Breast epithelium (tissue), 4 donors: ENCODE data around the gene SPTAN1. TPM values are rescaled to one million over a fixed set of nuclear protein-coding genes. Genes with fewer than 3 reads are reported as not detected.
"Not testable (repeated sequence)": the region's sequence is repeated elsewhere in the genome, so short reads cannot be mapped to it uniquely, and the experiment has no call there.

ENCODE experiments used
- DNase-seq, 2 donors: peaks; one replicate each; pipeline ENCODE4 v3.0.0-alpha.2; 2019; ENCODE audit warnings: low spot score in 2 of 2
- H3K27ac ChIP-seq, 2 donors: fragments of 200-600 bp; sonication (generic) in 1 of 2; one replicate each; pipeline ENCODE4 v1.5.1; 2016 to 2019; ENCODE audit warnings: mild to moderate bottlenecking in 1 of 2
- H3K27me3 ChIP-seq, 2 donors: fragments of 200-600 bp; sonication (generic) in 1 of 2; one replicate each; pipeline versions ENCODE4 v1.5.1 to v1.6.0; 2017 to 2019; ENCODE audit warnings: control low read depth in 1 of 2, mild to moderate bottlenecking in 1 of 2
- H3K36me3 ChIP-seq: fragments of 200-600 bp; one replicate; pipeline ENCODE4 v1.5.1; 2019
- H3K4me1 ChIP-seq, 2 donors: fragments of 200-600 bp; sonication (generic); one replicate each; pipeline ENCODE4 v1.5.1; 2016 to 2019; ENCODE audit warnings: control low read depth in 1 of 2
- H3K4me3 ChIP-seq, 3 donors: fragments of 200-600 bp; sonication (generic); 1 replicate in 2 of 3; 2 replicates in 1 of 3; pipeline ENCODE4 v1.5.1; 2016 to 2019; ENCODE audit warnings: mild to moderate bottlenecking in 3 of 3, moderate library complexity in 2 of 3
- H3K9me3 ChIP-seq, 2 donors: fragments of 200-600 bp; sonication (generic) in 1 of 2; one replicate each; pipeline ENCODE4 v1.5.1; 2016 to 2019; ENCODE audit warnings: control low read depth in 1 of 2
- POLR2A ChIP-seq: fragments of 450-650 bp; IDR thresholded peaks from one replicate; pipeline ENCODE4 v1.6.1; 2016; ENCODE audit warnings: antibody characterized with exemption, mild to moderate bottlenecking, moderate library complexity
- POLR2AphosphoS5 ChIP-seq, 3 donors: sonication (generic); formaldehyde crosslinking; IDR thresholded peaks; one replicate each; pipeline ENCODE4 v1.6.1; 2017; ENCODE audit warnings: antibody characterized with exemption in 3 of 3
- intact Hi-C: fragments of 100-400 bp; cut with DNase I; formaldehyde crosslinking; loops from one replicate; pipeline ENCODE4 v1.15.1; 2023; ENCODE audit warnings: low total_unique reads
- total RNA-seq, 3 donors: library from RNA; depleted of rRNA; stranded (reverse); fragments of >200 nt; gene quantifications; one replicate each; pipeline ENCODE4 v1.1.0, GENCODE V29; 2016
- TF ChIP-seq, protein P1 (sequence below), 3 donors: fragments of 450-650 bp; IDR thresholded peaks; one replicate each; pipeline ENCODE4 v1.5.1; 2016 to 2017; ENCODE audit warnings: antibody characterized with exemption in 3 of 3, mild to moderate bottlenecking in 3 of 3, moderate library complexity in 3 of 3

Gene SPTAN1
- total RNA-seq, 3 donors from 2014 or later, result 217 to 264 (median 254) TPM

DNA sequence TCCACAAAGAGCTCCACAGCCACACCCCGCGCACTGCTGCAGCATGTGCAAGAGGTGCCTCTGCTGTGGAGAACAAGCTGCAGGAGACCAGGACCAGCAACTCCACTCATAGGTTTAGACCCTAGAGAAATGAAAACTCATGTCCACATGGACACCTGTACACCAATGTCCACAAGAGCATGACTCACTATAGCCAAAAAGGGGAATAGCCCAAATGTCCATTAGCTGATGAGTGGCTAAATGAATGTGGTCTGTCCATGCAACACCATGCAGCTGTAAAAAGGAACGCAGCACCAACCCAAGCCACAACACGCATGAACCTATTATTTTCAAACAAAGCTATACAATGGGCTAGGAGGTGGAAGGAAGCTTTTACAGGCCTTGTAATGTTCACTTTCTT, 86.2 kb downstream of the SPTAN1 start:
- no peak for DNase-seq
- peaks cover 6 to 19% of the 10 kb centered on the region in 2 donors for H3K4me1 ChIP-seq
- no peaks in the 10 kb centered on the region for H3K9me3 ChIP-seq
- intact Hi-C loops, result no loop called here
- no peak overlapping the region for H3K27ac ChIP-seq
- no peak overlapping the region for H3K4me3 ChIP-seq
- H3K27me3 ChIP-seq, result no peaks in the 10 kb centered on the region
- H3K36me3 ChIP-seq, result no peaks in the 10 kb centered on the region
- TF ChIP-seq, protein P1, sequence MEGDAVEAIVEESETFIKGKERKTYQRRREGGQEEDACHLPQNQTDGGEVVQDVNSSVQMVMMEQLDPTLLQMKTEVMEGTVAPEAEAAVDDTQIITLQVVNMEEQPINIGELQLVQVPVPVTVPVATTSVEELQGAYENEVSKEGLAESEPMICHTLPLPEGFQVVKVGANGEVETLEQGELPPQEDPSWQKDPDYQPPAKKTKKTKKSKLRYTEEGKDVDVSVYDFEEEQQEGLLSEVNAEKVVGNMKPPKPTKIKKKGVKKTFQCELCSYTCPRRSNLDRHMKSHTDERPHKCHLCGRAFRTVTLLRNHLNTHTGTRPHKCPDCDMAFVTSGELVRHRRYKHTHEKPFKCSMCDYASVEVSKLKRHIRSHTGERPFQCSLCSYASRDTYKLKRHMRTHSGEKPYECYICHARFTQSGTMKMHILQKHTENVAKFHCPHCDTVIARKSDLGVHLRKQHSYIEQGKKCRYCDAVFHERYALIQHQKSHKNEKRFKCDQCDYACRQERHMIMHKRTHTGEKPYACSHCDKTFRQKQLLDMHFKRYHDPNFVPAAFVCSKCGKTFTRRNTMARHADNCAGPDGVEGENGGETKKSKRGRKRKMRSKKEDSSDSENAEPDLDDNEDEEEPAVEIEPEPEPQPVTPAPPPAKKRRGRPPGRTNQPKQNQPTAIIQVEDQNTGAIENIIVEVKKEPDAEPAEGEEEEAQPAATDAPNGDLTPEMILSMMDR (IDR thresholded peaks at IDR 0.05), result no peak
- TF ChIP-seq POLR2A (no peak), POLR2AphosphoS5 (IDR thresholded peaks at IDR 0.05) (no peak)

- Histone ChIP-seq H3K4me1 (peaks cover 0 to 6% of the 10 kb centered on the region in 2 donors), H3K4me3 (no peak overlapping the region), H3K9me3 (no peaks in the 10 kb centered on the region), H3K36me3 (no peaks in the 10 kb centered on the region), H3K27ac (no peak overlapping the region), H3K27me3 (no peaks in the 10 kb centered on the region)
- TF ChIP-seq, protein P1 (IDR thresholded peaks at IDR 0.05), result no peak
- TF ChIP-seq POLR2A (no peak), POLR2AphosphoS5 (IDR thresholded peaks at IDR 0.05) (no peak)
- no peak for DNase-seq
- intact Hi-C loops, result no loop called here
Observed at GRCh38 chr9:128640603-128641002, 88.2 kb downstream of the SPTAN1 start.

- no peaks in the 10 kb centered on the region for H3K27me3 ChIP-seq
- no peak for DNase-seq
- no peak for TF ChIP-seq POLR2AphosphoS5 (IDR thresholded peaks at IDR 0.05)
- TF ChIP-seq POLR2A, result no peak
- TF ChIP-seq, protein P1 (IDR thresholded peaks at IDR 0.05), result no peak
- no peaks in the 10 kb centered on the region for H3K36me3 ChIP-seq
- no peak overlapping the region for H3K27ac ChIP-seq
- H3K9me3 ChIP-seq, result no peaks in the 10 kb centered on the region
- H3K4me3 ChIP-seq, result no peak overlapping the region
- intact Hi-C loops, result no loop called here
- no peaks in the 10 kb centered on the region for H3K4me1 ChIP-seq
Observed at GRCh38 chr9:128642675-128643245, 90.4 kb downstream of the SPTAN1 start.

GRCh38 chr9:128643519-128644300, 91.3 kb downstream of the SPTAN1 start:
- Histone ChIP-seq H3K36me3 (no peaks in the 10 kb centered on the region), H3K27ac (no peak overlapping the region), H3K27me3 (no peaks in the 10 kb centered on the region), H3K4me3 (no peak overlapping the region), H3K4me1 (no peaks in the 10 kb centered on the region), H3K9me3 (no peaks in the 10 kb centered on the region)
- no peak for DNase-seq
- intact Hi-C loops, result no loop called here
- no peak for TF ChIP-seq POLR2AphosphoS5 (IDR thresholded peaks at IDR 0.05)
- TF ChIP-seq POLR2A, result no peak
- TF ChIP-seq, protein P1 (IDR thresholded peaks at IDR 0.05), result no peak

GRCh38 chr9:128648206-128648605, 95.8 kb downstream of the SPTAN1 start:
- intact Hi-C loops, H3K4me1 ChIP-seq, H3K36me3 ChIP-seq, DNase-seq, H3K27ac ChIP-seq, H3K4me3 ChIP-seq, H3K27me3 ChIP-seq, H3K9me3 ChIP-seq: not testable (repeated sequence)
